Epithelial cell of esophagus (primary cell): ENCODE measurements around the gene SRMS.

Experiments
- DNase-seq: peaks from one replicate; pipeline ENCODE4 v3.0.0; 2010; ENCODE audit warnings: low read depth
- H3K4me3 ChIP-seq: 2 replicates; pipeline ENCODE4 v1.5.1; 2011; ENCODE audit warnings: mild to moderate bottlenecking, low read length, control low read depth
- CTCF ChIP-seq: IDR thresholded peaks from 2 replicates; pipeline ENCODE4 v1.5.1; 2011; ENCODE audit warnings: low read depth, mild to moderate bottlenecking, low read length, control low read depth, inconsistent platforms; ENCODE audit not compliant: insufficient read depth; ENCODE audit errors: missing control alignments

SRMS gene

GRCh38 chr20:63577317-63577894 lies 29.9 kb upstream of the SRMS start:
- DNase-seq, result no peak
- no peak for TF ChIP-seq CTCF
- H3K4me3 ChIP-seq, result no peak overlapping the region

GRCh38 chr20:63576311-63576710 lies 28.8 kb upstream of the SRMS start:
- no peak for TF ChIP-seq CTCF

GRCh38 chr20:63574829-63575743 lies 27.5 kb upstream of the SRMS start:
- no peak overlapping the region for H3K4me3 ChIP-seq
- no peak for DNase-seq
- TF ChIP-seq CTCF, result no peak

More at GRCh38 chr20:63576311-63576710, 28.8 kb upstream of the SRMS start:
- no peak for DNase-seq
- H3K4me3 ChIP-seq, result no peak overlapping the region

DNA sequence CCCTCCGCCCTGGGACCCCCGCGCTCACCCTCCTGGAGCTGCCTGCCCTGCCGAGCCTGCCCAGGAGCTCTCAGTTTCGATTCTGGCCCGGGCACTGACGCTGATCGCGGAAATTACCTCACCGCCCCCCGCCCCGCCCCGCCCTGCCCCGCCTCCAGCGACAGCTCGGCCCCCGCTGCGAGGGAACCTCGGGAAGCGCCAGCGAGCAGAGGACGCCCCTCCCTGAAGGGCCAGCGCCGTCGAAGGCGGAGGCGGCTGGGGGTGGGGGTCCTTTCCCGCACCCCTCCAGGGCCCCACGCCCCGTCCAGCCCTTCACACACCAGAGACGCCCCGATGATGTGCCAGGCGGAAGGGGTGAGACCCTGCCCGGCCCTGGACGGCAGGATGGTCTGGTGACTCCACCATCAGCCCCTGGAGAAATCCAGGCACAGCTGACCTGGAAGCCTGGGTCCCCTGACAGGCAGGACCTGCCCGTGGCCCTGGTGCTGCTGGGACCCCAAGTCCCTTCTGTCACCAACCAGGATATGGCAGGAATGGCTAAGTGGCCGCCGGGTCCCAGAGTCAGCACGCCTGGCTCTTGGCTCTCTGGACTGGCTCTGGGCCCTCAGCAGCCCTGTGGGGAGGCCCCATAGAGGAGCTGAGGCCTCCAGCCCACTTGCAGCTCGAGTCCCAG lies 26.7 kb upstream of the SRMS start, which contains the start of gene HELZ2:
Gene HELZ2 (minus strand): TSS at position 84 of the 673 bp plus-strand sequence. CDS start 1,854 bp downstream, outside the sequence.
- H3K4me3 ChIP-seq, result peak within 1 kb of the TSS; percentile 81
- no peak for TF ChIP-seq CTCF
- DNase-seq, result peak; percentile 67

DNA sequence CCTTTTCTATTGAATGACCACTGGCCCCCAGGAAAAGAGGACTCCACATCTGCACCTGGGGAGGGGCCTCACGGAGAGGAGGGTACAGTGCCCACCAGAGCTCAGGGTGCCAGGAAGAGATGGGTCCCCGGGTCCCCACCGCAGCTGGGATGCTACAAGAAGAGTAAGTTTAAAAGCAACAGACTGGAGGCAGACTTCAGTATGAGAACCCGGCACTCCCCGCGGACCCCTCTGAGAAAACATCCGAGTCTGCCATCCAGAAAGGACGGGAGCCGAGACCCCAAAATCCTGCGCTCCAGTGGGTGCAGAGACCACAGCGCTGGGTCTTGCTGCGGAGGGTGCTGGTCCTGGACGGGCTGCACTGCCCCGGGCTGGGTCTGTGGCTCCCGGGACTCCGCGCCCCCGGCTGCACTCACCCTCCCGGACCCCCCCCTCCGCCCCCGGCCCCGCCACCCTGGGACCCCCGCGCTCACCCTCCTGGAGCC lies 26.1 kb upstream of the SRMS start:
- DNase-seq, result no peak
- H3K4me3 ChIP-seq, result peak overlapping the region; percentile 81
- TF ChIP-seq CTCF, result no peak

GRCh38 chr20:63572788-63573646 lies 25.5 kb upstream of the SRMS start:
- peak overlapping the region; percentile 81 for H3K4me3 ChIP-seq
- no peak for TF ChIP-seq CTCF
- no peak for DNase-seq
